GM19463 (cell line): Measurements from ENCODE around the gene TBC1D1.

Experiments used
- ATAC-seq: cut with Tn5 transposase; IDR thresholded peaks from one replicate; pipeline ENCODE4 v1.9.1; 2021; ENCODE audit warnings: mild to moderate bottlenecking, moderate library complexity; ENCODE audit not compliant: unreplicated experiment

TBC1D1 gene

GRCh38 chr4:38095691-38096090, 204.8 kb downstream of the TBC1D1 start:
- no peak for ATAC-seq

GRCh38 chr4:38097818-38098217, 206.9 kb downstream of the TBC1D1 start:
- no peak for ATAC-seq

GRCh38 chr4:38099020-38099600, 208.2 kb downstream of the TBC1D1 start:
- ATAC-seq = no peak

GRCh38 chr4:38099908-38100407, 209.1 kb downstream of the TBC1D1 start:
- ATAC-seq = no peak

DNA sequence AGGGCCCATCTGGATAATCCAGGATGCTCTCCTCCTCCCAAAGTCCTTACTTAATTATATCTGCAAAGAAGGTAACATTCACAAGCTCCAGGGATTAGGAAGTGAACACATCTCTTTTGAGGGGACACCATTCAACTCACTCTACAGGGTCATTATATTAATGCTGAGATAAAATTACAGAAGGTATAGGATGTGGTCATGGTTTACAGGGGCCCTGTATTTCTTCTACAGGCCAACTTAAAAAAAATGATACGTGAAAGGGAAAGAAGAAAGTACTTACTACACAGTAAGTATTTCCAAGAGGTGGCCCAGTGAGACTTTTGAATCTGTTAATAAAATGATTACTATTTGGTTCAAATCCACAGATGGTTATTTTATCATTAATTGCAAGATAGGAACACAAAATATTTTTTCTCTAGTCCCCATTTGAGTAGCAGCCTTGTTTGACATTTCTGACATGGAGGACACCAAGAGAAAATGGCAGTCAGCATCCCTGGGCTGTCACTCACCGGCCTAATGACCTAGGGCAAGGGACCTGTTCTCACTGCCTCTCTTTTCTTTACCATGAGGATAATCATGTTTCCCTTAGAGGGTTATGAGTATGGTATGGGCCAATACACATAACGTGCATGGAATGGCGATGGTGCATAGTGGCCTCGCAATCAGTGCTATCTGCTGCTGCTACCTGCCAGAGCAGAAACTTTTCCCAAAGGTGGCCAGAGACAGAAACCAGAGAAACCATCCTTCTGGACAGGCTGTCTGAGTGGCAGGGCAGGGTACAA, 209.8 kb downstream of the TBC1D1 start:
- ATAC-seq = no peak

- ATAC-seq = no peak
These were observed 210.7 kb downstream of the TBC1D1 start for GRCh38 chr4:38101563-38101962.

- no peak for ATAC-seq
These were observed 212.2 kb downstream of the TBC1D1 start for GRCh38 chr4:38102957-38103588.

GRCh38 chr4:38105475-38106220, 214.8 kb downstream of the TBC1D1 start:
- ATAC-seq = peak; percentile 98

- ATAC-seq = no peak
These were observed 215.4 kb downstream of the TBC1D1 start for GRCh38 chr4:38106311-38106710.

DNA sequence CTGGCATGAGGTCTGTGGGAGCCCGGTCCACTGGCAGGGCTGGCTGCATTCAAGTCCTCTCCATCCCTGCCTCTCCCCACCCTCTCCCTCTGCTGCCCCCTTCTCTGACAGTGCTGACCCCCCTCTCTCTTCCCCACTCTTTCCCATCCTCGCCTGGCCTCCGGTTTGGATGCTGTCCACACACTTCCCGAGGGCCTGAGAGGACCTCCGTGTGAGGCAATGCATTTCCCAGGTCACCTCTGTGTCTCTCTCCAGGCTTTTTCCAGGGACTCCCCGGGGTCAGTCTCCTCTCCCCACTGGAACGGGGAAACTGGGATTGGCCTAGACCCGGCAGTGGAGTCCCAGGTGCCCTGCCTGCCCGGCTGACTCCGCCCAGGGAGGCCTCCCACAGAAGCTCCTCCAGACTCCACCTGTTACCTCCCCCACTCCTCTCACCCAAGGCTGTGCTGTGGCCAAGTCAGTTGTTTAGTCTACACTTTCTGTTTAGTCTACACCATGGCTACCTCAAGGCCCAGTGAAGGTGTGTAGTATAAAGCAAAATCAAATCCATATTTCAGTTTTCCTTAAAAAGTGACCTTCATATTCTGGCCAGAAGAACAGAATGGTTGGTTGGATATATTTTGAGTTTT, 216.1 kb downstream of the TBC1D1 start:
- ATAC-seq = no peak

DNA sequence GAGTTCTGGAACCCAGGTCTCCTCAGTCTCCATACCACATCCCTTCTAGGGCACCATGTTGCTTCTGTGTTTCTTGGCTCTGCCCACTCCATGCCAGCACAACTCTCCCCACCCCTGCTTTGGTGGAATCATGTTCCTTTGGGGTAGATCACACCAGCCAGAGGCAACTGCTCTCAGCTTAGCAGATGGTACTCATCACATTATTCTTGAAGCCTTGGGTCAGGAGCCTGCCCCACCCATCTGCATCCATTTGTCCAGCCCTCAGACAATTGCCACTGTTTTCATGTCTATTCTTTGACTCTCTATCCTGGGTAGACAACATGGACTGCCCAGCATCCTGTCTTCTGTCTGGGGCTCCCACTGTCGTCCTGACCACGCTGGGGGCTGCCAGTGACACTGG, 216.9 kb downstream of the TBC1D1 start:
- no peak for ATAC-seq

DNA sequence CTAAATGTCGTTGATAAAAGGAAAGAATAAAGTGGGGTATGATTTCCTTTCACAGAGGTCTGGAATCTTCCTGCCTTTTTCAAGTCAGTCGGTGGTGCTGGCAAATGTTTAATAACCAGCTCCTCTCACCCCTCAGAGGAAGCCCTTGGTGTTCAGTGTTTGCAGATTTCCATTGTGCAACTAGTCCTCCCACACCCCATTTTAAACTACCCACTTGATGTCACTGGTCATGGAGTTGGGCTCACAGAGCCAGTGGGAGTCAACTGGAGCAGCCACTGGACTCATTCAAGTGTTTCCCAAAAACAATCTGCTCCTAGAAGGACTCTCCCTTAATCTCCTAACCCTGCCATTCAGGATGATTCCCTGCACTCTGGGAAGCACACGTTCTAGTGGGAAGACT, 218.5 kb downstream of the TBC1D1 start:
- ATAC-seq = no peak

DNA sequence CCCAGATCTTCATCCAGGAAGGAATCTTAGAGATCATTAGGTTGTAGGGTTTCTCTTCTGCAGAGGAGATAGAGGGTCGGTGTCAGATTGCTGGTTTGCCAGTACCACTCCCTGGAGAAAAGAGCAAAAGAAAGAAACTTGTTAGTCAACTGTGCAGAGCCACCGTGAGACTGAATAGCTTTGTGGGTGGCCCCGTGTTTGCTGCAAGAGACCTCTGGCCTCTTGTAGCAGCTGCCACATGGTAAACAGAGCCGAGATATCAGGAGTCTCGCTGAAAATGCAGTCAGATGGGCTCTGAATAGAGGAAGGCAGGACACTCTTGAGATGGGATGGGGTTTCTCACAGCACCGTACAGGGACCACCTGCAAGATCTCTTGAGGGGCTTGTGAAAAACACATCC, 219.0 kb downstream of the TBC1D1 start:
- ATAC-seq = no peak

- ATAC-seq = no peak
These were observed 220.1 kb downstream of the TBC1D1 start for GRCh38 chr4:38111024-38111423.

DNA sequence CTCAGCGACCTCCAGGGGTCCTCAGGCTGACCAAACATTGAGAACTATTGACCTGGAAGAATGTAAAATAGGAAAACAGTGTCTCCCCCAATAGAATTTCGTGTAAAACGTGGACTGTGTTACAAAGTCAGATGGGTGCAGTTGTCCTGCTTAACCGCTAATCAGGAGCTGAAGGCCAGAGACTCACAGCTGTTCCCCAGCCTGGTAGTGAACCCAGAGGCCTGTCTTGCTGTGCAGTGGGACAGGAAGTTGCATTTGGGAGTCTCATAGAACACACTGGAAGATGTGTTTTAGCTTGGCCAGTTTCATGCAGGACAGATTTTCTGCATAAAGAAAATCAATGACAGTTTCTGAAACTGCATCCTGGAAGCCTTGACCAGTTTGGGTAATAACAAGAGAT, 220.8 kb downstream of the TBC1D1 start:
- ATAC-seq = no peak

DNA sequence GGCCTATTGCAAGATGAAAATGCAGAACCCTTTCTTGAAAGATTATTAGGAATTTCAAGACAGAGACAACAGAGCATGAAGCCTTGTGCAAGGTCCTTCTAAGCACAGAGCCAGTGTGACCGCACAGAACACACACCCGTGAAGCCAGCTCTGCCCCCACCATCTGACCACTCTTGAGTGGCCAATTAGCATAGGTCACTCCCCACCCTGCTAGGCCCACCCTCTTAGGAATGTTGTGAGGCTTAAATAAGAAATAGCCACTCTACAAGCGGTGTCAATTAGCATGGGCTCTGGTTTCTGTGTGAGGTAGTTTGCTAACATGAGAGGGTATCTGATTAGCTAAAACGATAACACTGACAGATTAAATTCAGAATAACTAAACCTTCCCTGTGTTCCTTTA, 222.2 kb downstream of the TBC1D1 start:
- no peak for ATAC-seq

- ATAC-seq = no peak
These were observed 222.7 kb downstream of the TBC1D1 start for GRCh38 chr4:38113551-38113950.

DNA sequence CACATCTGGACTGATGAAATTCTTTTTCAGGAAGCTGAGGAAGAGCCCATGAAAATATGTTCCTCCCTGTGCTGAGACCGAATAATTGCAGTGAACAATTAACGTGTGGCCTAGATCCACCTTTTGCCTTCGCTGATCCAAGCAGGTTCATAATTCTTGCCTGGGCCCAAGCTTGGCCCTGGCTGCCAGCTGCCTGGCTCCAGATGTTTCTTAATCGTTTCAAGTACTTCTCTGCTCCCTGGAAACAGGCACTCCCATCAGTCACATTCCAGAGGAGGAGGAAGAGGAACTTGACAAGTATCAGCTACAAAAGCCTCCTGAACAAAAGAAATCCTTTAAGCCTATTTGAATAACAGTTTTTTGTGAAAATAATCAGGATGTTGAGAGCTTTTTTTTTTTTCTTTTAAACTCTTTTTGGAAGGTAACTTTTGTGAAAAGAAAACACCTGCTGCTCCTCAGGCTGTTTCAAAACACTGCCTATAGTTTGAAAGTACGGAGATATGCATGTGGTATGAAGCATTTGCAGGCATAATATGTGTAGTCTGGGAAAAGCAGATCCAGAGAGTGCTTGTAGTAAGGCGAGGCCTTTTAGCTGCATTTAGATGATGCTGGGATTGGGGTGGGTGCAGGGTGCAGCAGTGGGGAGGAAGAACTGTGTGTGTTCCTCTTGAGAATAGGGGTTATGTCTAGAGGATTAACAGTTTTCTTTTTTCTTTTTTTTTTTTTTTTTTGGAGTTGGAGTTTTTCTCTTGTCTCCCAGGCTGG, 223.7 kb downstream of the TBC1D1 start:
- no peak for ATAC-seq

DNA sequence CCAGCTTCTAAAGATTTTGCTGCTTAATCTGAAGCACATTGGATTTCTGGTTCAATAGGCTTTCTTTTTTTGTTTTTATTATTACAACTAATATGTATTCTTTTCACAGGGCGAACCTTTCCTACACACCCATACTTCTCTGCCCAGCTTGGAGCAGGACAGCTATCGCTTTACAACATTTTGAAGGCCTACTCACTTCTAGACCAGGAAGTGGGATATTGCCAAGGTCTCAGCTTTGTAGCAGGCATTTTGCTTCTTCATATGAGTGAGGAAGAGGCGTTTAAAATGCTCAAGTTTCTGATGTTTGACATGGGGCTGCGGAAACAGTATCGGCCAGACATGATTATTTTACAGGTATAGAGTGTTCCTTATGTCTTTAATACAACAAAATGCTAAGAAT, 224.7 kb downstream of the TBC1D1 start:
- no peak for ATAC-seq

- ATAC-seq = no peak
These were observed 226.7 kb downstream of the TBC1D1 start for GRCh38 chr4:38117591-38117990.
